Measurements from ENCODE around the gene ARHGEF17.

The ARHGEF17 gene

GRCh38 chr11:73387594-73388264 lies 79.7 kb downstream of the ARHGEF17 start:
- DNase-seq (ENCODE audit: low spot score), result no peak
- POLR2A ChIA-PET (ENCODE audit: low non-redundant PET), result interaction anchor here (0.6 kb wide), 1 partner anchor 400 kb away, joined by 3 read pairs; no protein-coding TSS in a partner anchor
- CTCF ChIA-PET, result interaction anchor here (1.3 kb wide), 1 partner anchor 37 kb away, joined by 7 read pairs; no protein-coding TSS in a partner anchor
- no peak for TF ChIP-seq CTCF (conservative IDR thresholded peaks at IDR 0.05; ENCODE audit: low read depth)
- peak overlapping the region; percentile 93 for H3K27ac ChIP-seq

GRCh38 chr11:73388265-73389133 lies 80.4 kb downstream of the ARHGEF17 start:
- DNase-seq (ENCODE audit: low spot score), result peak; percentile 65
- TF ChIP-seq CTCF (conservative IDR thresholded peaks at IDR 0.05; ENCODE audit: low read depth), result no peak
- ChIA-PET POLR2A (ENCODE audit: low non-redundant PET) (interaction anchor here (0.6 kb wide), 1 partner anchor 400 kb away, joined by 3 read pairs; no protein-coding TSS in a partner anchor), CTCF (interaction anchor here (0.7 to 1.3 kb wide), 2 partner anchors 16 to 37 kb away, joined by 3 to 7 read pairs; no protein-coding TSS in a partner anchor)
- H3K27ac ChIP-seq, result peak overlapping the region; percentile 93

GRCh38 chr11:73389134-73389525 lies 81.1 kb downstream of the ARHGEF17 start:
- peak overlapping the region; percentile 93 for H3K27ac ChIP-seq
- peak; percentile 44 for DNase-seq (ENCODE audit: low spot score)
- ChIA-PET POLR2A (ENCODE audit: low non-redundant PET) (no interaction called here), CTCF (interaction anchor here (0.7 to 1.3 kb wide), 3 partner anchors 16 to 38 kb away, joined by 3 to 7 read pairs (median 3); no protein-coding TSS in a partner anchor)
- TF ChIP-seq CTCF (conservative IDR thresholded peaks at IDR 0.05; ENCODE audit: low read depth), result no peak

- CTCF ChIA-PET, result interaction anchor here (0.6 to 1.3 kb wide), 2 partner anchors 38 to 271 kb away, joined by 3 read pairs; no protein-coding TSS in a partner anchor
- POLR2A ChIA-PET (ENCODE audit: low non-redundant PET), result no interaction called here
- no peak for DNase-seq (ENCODE audit: low spot score)
- TF ChIP-seq CTCF (conservative IDR thresholded peaks at IDR 0.05; ENCODE audit: low read depth), result no peak
- peak overlapping the region; percentile 93 for H3K27ac ChIP-seq
Measured at GRCh38 chr11:73389916-73390315, 81.8 kb downstream of the ARHGEF17 start.

- DNase-seq (ENCODE audit: low spot score), result no peak
- CTCF ChIA-PET, result interaction anchor here (0.6 to 3.3 kb wide), 3 partner anchors 39 to 270 kb away, joined by 3 to 25 read pairs (median 3); no protein-coding TSS in a partner anchor
- no peak for TF ChIP-seq CTCF (conservative IDR thresholded peaks at IDR 0.05; ENCODE audit: low read depth)
- peak overlapping the region; percentile 93 for H3K27ac ChIP-seq
- POLR2A ChIA-PET (ENCODE audit: low non-redundant PET), result no interaction called here
Measured at GRCh38 chr11:73390601-73391565, 82.8 kb downstream of the ARHGEF17 start.

All from RWPE1 (cell line).